Measurements from ENCODE around the gene MET.

The MET gene

GRCh38 chr7:116779216-116779615, 107.2 kb downstream of the MET start:
- H3K27me3 ChIP-seq (ENCODE audit: insufficient read depth, low read length) = peaks cover 21% of the 10 kb centered on the region
- H3K27ac ChIP-seq (ENCODE audit: low read depth, low read length) = no peak overlapping the region
- H3K36me3 ChIP-seq (ENCODE audit: insufficient read depth, low read length) = no peaks in the 10 kb centered on the region
- no peak overlapping the region for H3K4me3 ChIP-seq (ENCODE audit: low read length)
- H3K9me3 ChIP-seq (ENCODE audit: insufficient read depth, low read depth, low read length) = no peaks in the 10 kb centered on the region
- H3K9ac ChIP-seq (ENCODE audit: low read depth, low read length) = no peak overlapping the region
- peaks cover 31% of the 10 kb centered on the region for H3K4me1 ChIP-seq (ENCODE audit: insufficient read depth, low read length)
- WGBS = 90% methylated on average over 4 of the region's 4 CpGs

GRCh38 chr7:116779931-116780330, 107.9 kb downstream of the MET start:
- H3K9me3 ChIP-seq (ENCODE audit: insufficient read depth, low read depth, low read length) = no peaks in the 10 kb centered on the region
- H3K9ac ChIP-seq (ENCODE audit: low read depth, low read length) = no peak overlapping the region
- no peak overlapping the region for H3K4me3 ChIP-seq (ENCODE audit: low read length)
- H3K4me1 ChIP-seq (ENCODE audit: insufficient read depth, low read length) = peaks cover 31% of the 10 kb centered on the region
- H3K36me3 ChIP-seq (ENCODE audit: insufficient read depth, low read length) = no peaks in the 10 kb centered on the region
- peaks cover 14% of the 10 kb centered on the region for H3K27me3 ChIP-seq (ENCODE audit: insufficient read depth, low read length)
- no peak overlapping the region for H3K27ac ChIP-seq (ENCODE audit: low read depth, low read length)
- 91% methylated on average over 3 of the region's 3 CpGs for WGBS

- H3K9me3 ChIP-seq (ENCODE audit: insufficient read depth, low read depth, low read length) = no peaks in the 10 kb centered on the region
- no peak overlapping the region for H3K4me3 ChIP-seq (ENCODE audit: low read length)
- 87% methylated on average over 1 of the region's 1 CpG for WGBS
- H3K27ac ChIP-seq (ENCODE audit: low read depth, low read length) = no peak overlapping the region
- no peak overlapping the region for H3K9ac ChIP-seq (ENCODE audit: low read depth, low read length)
- H3K36me3 ChIP-seq (ENCODE audit: insufficient read depth, low read length) = no peaks in the 10 kb centered on the region
- peaks cover 11% of the 10 kb centered on the region; the same call in 1 of the 2 replicates for H3K27me3 ChIP-seq (ENCODE audit: insufficient read depth, low read length)
- peaks cover 31% of the 10 kb centered on the region for H3K4me1 ChIP-seq (ENCODE audit: insufficient read depth, low read length)
Measured at GRCh38 chr7:116780521-116780920, 108.5 kb downstream of the MET start.

- Histone ChIP-seq H3K9ac (ENCODE audit: low read depth, low read length) (no peak overlapping the region), H3K36me3 (ENCODE audit: insufficient read depth, low read length) (no peaks in the 10 kb centered on the region), H3K4me3 (ENCODE audit: low read length) (no peak overlapping the region), H3K27ac (ENCODE audit: low read depth, low read length) (no peak overlapping the region), H3K27me3 (ENCODE audit: insufficient read depth, low read length) (peaks cover 8% of the 10 kb centered on the region; the same call in 1 of the 2 replicates), H3K9me3 (ENCODE audit: insufficient read depth, low read depth, low read length) (no peaks in the 10 kb centered on the region), H3K4me1 (ENCODE audit: insufficient read depth, low read length) (peaks cover 31% of the 10 kb centered on the region)
- WGBS = 66% methylated on average over 1 of the region's 1 CpG
Measured at GRCh38 chr7:116780966-116781365, 109.0 kb downstream of the MET start.

GRCh38 chr7:116781584-116781983, 109.6 kb downstream of the MET start:
- H3K36me3 ChIP-seq (ENCODE audit: insufficient read depth, low read length) = no peaks in the 10 kb centered on the region
- H3K27me3 ChIP-seq (ENCODE audit: insufficient read depth, low read length) = peaks cover 5% of the 10 kb centered on the region; the same call in 1 of the 2 replicates
- H3K27ac ChIP-seq (ENCODE audit: low read depth, low read length) = peak overlapping the region; percentile 45; the same call in 1 of the 2 replicates
- no peaks in the 10 kb centered on the region for H3K9me3 ChIP-seq (ENCODE audit: insufficient read depth, low read depth, low read length)
- H3K9ac ChIP-seq (ENCODE audit: low read depth, low read length) = no peak overlapping the region
- H3K4me1 ChIP-seq (ENCODE audit: insufficient read depth, low read length) = peaks cover 31% of the 10 kb centered on the region
- H3K4me3 ChIP-seq (ENCODE audit: low read length) = no peak overlapping the region
- WGBS = 100% methylated on average over 2 of the region's 2 CpGs

- H3K4me3 ChIP-seq (ENCODE audit: low read length) = no peak overlapping the region
- H3K27ac ChIP-seq (ENCODE audit: low read depth, low read length) = peak overlapping the region; percentile 45; the same call in 1 of the 2 replicates
- peaks cover 31% of the 10 kb centered on the region for H3K4me1 ChIP-seq (ENCODE audit: insufficient read depth, low read length)
- H3K9me3 ChIP-seq (ENCODE audit: insufficient read depth, low read depth, low read length) = no peaks in the 10 kb centered on the region
- H3K9ac ChIP-seq (ENCODE audit: low read depth, low read length) = no peak overlapping the region
- H3K36me3 ChIP-seq (ENCODE audit: insufficient read depth, low read length) = no peaks in the 10 kb centered on the region
- peaks cover 5% of the 10 kb centered on the region; the same call in 1 of the 2 replicates for H3K27me3 ChIP-seq (ENCODE audit: insufficient read depth, low read length)
- whole genome bisulfite sequencing = no CpG with 5 or more reads among the region's 1 CpG
Measured at GRCh38 chr7:116782177-116782711, 110.2 kb downstream of the MET start.

GRCh38 chr7:116783666-116784318, 111.8 kb downstream of the MET start:
- H3K4me1 ChIP-seq (ENCODE audit: insufficient read depth, low read length) = peaks cover 31% of the 10 kb centered on the region
- 79% methylated on average over 4 of the region's 4 CpGs for WGBS
- H3K36me3 ChIP-seq (ENCODE audit: insufficient read depth, low read length) = no peaks in the 10 kb centered on the region
- peaks cover 5% of the 10 kb centered on the region; the same call in 1 of the 2 replicates for H3K27me3 ChIP-seq (ENCODE audit: insufficient read depth, low read length)
- no peak overlapping the region for H3K27ac ChIP-seq (ENCODE audit: low read depth, low read length)
- H3K9ac ChIP-seq (ENCODE audit: low read depth, low read length) = no peak overlapping the region
- H3K9me3 ChIP-seq (ENCODE audit: insufficient read depth, low read depth, low read length) = no peaks in the 10 kb centered on the region
- no peak overlapping the region for H3K4me3 ChIP-seq (ENCODE audit: low read length)

- Histone ChIP-seq H3K9ac (ENCODE audit: low read depth, low read length) (no peak overlapping the region), H3K4me3 (ENCODE audit: low read length) (no peak overlapping the region), H3K27ac (ENCODE audit: low read depth, low read length) (no peak overlapping the region), H3K4me1 (ENCODE audit: insufficient read depth, low read length) (peaks cover 31% of the 10 kb centered on the region), H3K36me3 (ENCODE audit: insufficient read depth, low read length) (no peaks in the 10 kb centered on the region), H3K9me3 (ENCODE audit: insufficient read depth, low read depth, low read length) (no peaks in the 10 kb centered on the region), H3K27me3 (ENCODE audit: insufficient read depth, low read length) (no peaks in the 10 kb centered on the region)
- whole genome bisulfite sequencing = 90% methylated on average over 6 of the region's 6 CpGs
Measured at GRCh38 chr7:116784647-116785046, 112.7 kb downstream of the MET start.

GRCh38 chr7:116785843-116786242, 113.8 kb downstream of the MET start:
- Histone ChIP-seq H3K9ac (ENCODE audit: low read depth, low read length) (no peak overlapping the region), H3K9me3 (ENCODE audit: insufficient read depth, low read depth, low read length) (no peaks in the 10 kb centered on the region), H3K27ac (ENCODE audit: low read depth, low read length) (no peak overlapping the region), H3K36me3 (ENCODE audit: insufficient read depth, low read length) (no peaks in the 10 kb centered on the region), H3K4me1 (ENCODE audit: insufficient read depth, low read length) (peaks cover 26% of the 10 kb centered on the region), H3K4me3 (ENCODE audit: low read length) (no peak overlapping the region), H3K27me3 (ENCODE audit: insufficient read depth, low read length) (no peaks in the 10 kb centered on the region)

- Histone ChIP-seq H3K9ac (ENCODE audit: low read depth, low read length) (no peak overlapping the region), H3K4me3 (ENCODE audit: low read length) (no peak overlapping the region), H3K9me3 (ENCODE audit: insufficient read depth, low read depth, low read length) (no peaks in the 10 kb centered on the region), H3K27me3 (ENCODE audit: insufficient read depth, low read length) (no peaks in the 10 kb centered on the region), H3K27ac (ENCODE audit: low read depth, low read length) (no peak overlapping the region), H3K4me1 (ENCODE audit: insufficient read depth, low read length) (peaks cover 16% of the 10 kb centered on the region), H3K36me3 (ENCODE audit: insufficient read depth, low read length) (no peaks in the 10 kb centered on the region)
- 66% methylated on average over 2 of the region's 2 CpGs for whole genome bisulfite sequencing
Measured at GRCh38 chr7:116786791-116787443, 114.9 kb downstream of the MET start.

GRCh38 chr7:116787881-116788280, 115.9 kb downstream of the MET start:
- no peaks in the 10 kb centered on the region for H3K9me3 ChIP-seq (ENCODE audit: insufficient read depth, low read depth, low read length)
- no CpG with 5 or more reads among the region's 2 CpGs for WGBS
- no peak overlapping the region for H3K4me3 ChIP-seq (ENCODE audit: low read length)
- no peak overlapping the region for H3K9ac ChIP-seq (ENCODE audit: low read depth, low read length)
- no peak overlapping the region for H3K27ac ChIP-seq (ENCODE audit: low read depth, low read length)
- H3K36me3 ChIP-seq (ENCODE audit: insufficient read depth, low read length) = no peaks in the 10 kb centered on the region
- H3K4me1 ChIP-seq (ENCODE audit: insufficient read depth, low read length) = peaks cover 11% of the 10 kb centered on the region
- H3K27me3 ChIP-seq (ENCODE audit: insufficient read depth, low read length) = no peaks in the 10 kb centered on the region
